Measurements from ENCODE around the gene TRMT13.

Gene TRMT13

GRCh38 chr1:100132566-100133477, at the start of gene TRMT13, which contains the start of gene SASS6:
Gene TRMT13 (plus strand): TSS chr1:100133163. CDS start chr1:100133169, 6 bp downstream.
Gene SASS6 (minus strand): TSS chr1:100132930. CDS start chr1:100132814, 116 bp downstream.
- DNase-seq: peak; percentile 96

- no peak for DNase-seq
These were observed 45.6 kb upstream of the TRMT13 start for GRCh38 chr1:100087396-100087795.

- no peak for DNase-seq
These were observed 43.9 kb upstream of the TRMT13 start for GRCh38 chr1:100089082-100089481.

GRCh38 chr1:100090471-100090870, 42.5 kb upstream of the TRMT13 start:
- DNase-seq: no peak

- no peak for DNase-seq
These were observed 32.8 kb upstream of the TRMT13 start for GRCh38 chr1:100100202-100100601.

- no peak for DNase-seq
These were observed 31.4 kb upstream of the TRMT13 start for GRCh38 chr1:100101564-100101963.

- no peak for DNase-seq
These were observed 25.3 kb upstream of the TRMT13 start for GRCh38 chr1:100107696-100108095.

- no peak for DNase-seq
These were observed 23.4 kb upstream of the TRMT13 start for GRCh38 chr1:100109554-100110066.

GRCh38 chr1:100115524-100115923, 17.4 kb upstream of the TRMT13 start:
- DNase-seq: no peak

GRCh38 chr1:100122177-100122576, 10.8 kb upstream of the TRMT13 start:
- no peak for DNase-seq

- DNase-seq: no peak
These were observed 5.7 kb upstream of the TRMT13 start for GRCh38 chr1:100127226-100127625.

- no peak for DNase-seq
These were observed 2.3 kb upstream of the TRMT13 start for GRCh38 chr1:100130552-100131077.

- DNase-seq: no peak
These were observed 1.3 kb upstream of the TRMT13 start for GRCh38 chr1:100131623-100132022.

GRCh38 chr1:100134872-100135271, 1.9 kb downstream of the TRMT13 start:
- no peak for DNase-seq

- no peak for DNase-seq
These were observed 4.6 kb downstream of the TRMT13 start for GRCh38 chr1:100137602-100138001.

- no peak for DNase-seq
These were observed 8.2 kb downstream of the TRMT13 start for GRCh38 chr1:100141192-100141591.

GRCh38 chr1:100142343-100142742, 9.4 kb downstream of the TRMT13 start:
- no peak for DNase-seq

- DNase-seq: no peak
These were observed 12.2 kb downstream of the TRMT13 start for GRCh38 chr1:100145116-100145515.

- DNase-seq: no peak
These were observed 14.0 kb downstream of the TRMT13 start for GRCh38 chr1:100146958-100147357.

GRCh38 chr1:100147875-100148274, 14.9 kb downstream of the TRMT13 start:
- DNase-seq: no peak

GRCh38 chr1:100151679-100152078, 18.7 kb downstream of the TRMT13 start:
- no peak for DNase-seq

- no peak for DNase-seq
These were observed 19.3 kb downstream of the TRMT13 start for GRCh38 chr1:100152271-100152670.

- no peak for DNase-seq
These were observed 29.9 kb downstream of the TRMT13 start for GRCh38 chr1:100162881-100163280.

- peak; percentile 12 for DNase-seq
These were observed 31.3 kb downstream of the TRMT13 start for GRCh38 chr1:100164216-100164615.
